Measurements from ENCODE around the gene CPNE5.
A peak's percentile ranks its signal among the peaks of the same experiment; 100 is the strongest.

The CPNE5 gene
- 0.42 to 3.9 (median 0.65) reads per million in 3 experiments for total RNA-seq

GRCh38 chr6:36838896-36839748 lies at the start of gene CPNE5:
Gene CPNE5, minus strand, starts transcription at chr6:36839444. Its CDS starts 67 bp downstream, at chr6:36839377.
- no peak for DNase-seq

- no peak for DNase-seq
Observed at GRCh38 chr6:36888115-36888643, 48.9 kb upstream of the CPNE5 start.

GRCh38 chr6:36886950-36887618 lies 47.8 kb upstream of the CPNE5 start:
- DNase-seq: no peak

- peak; percentile 96 for DNase-seq
Observed at GRCh38 chr6:36885461-36886401, 46.5 kb upstream of the CPNE5 start, which contains the start of gene C6orf89. Gene C6orf89, plus strand, starts transcription at chr6:36885952. Its CDS starts 13,493 bp downstream, at chr6:36899445.

GRCh38 chr6:36884610-36885009 lies 45.4 kb upstream of the CPNE5 start:
- no peak for DNase-seq

GRCh38 chr6:36875250-36875633 lies 36.0 kb upstream of the CPNE5 start:
- no peak for DNase-seq

GRCh38 chr6:36874443-36875249 lies 35.4 kb upstream of the CPNE5 start, which contains the start of gene PPIL1:
Gene PPIL1, minus strand, starts transcription at chr6:36874803. Its CDS starts 31 bp downstream, at chr6:36874772.
- DNase-seq: peak; percentile 87

GRCh38 chr6:36873612-36874442 lies 34.6 kb upstream of the CPNE5 start:
- no peak for DNase-seq

GRCh38 chr6:36873115-36873514 lies 33.9 kb upstream of the CPNE5 start:
- DNase-seq: no peak

- DNase-seq: no peak
Observed at GRCh38 chr6:36871686-36872085, 32.4 kb upstream of the CPNE5 start.

- no peak for DNase-seq
Observed at GRCh38 chr6:36867471-36868224, 28.4 kb upstream of the CPNE5 start.

GRCh38 chr6:36865835-36866234 lies 26.6 kb upstream of the CPNE5 start:
- DNase-seq: no peak

GRCh38 chr6:36863670-36864540 lies 24.7 kb upstream of the CPNE5 start:
- DNase-seq: no peak

GRCh38 chr6:36862848-36863382 lies 23.7 kb upstream of the CPNE5 start:
- no peak for DNase-seq

- no peak for DNase-seq
Observed at GRCh38 chr6:36862164-36862847, 23.1 kb upstream of the CPNE5 start.

GRCh38 chr6:36860126-36860525 lies 20.9 kb upstream of the CPNE5 start:
- DNase-seq: no peak

- no peak for DNase-seq
Observed at GRCh38 chr6:36858407-36858981, 19.2 kb upstream of the CPNE5 start.
